Endodermal cell (in vitro differentiated cells): ENCODE data around the gene LPP. TPM values are rescaled to one million over a fixed set of nuclear protein-coding genes. Genes with fewer than 3 reads are reported as not detected.

Experiments
- DNase-seq: peaks from one replicate; pipeline ENCODE4 v3.0.0-alpha.2; 2017
- H3K27ac ChIP-seq: 2 replicates; pipeline ENCODE4 v1.5.1; 2013; ENCODE audit warnings: mild to moderate bottlenecking, low read depth, low read length, moderate library complexity
- H3K27me3 ChIP-seq: 2 replicates; pipeline ENCODE4 v1.6.1; 2013; ENCODE audit warnings: mild to moderate bottlenecking, low read length, moderate library complexity; ENCODE audit not compliant: insufficient read depth, control insufficient read depth, poor library complexity, severe bottlenecking
- H3K36me3 ChIP-seq: 2 replicates; pipeline ENCODE4 v1.7.0; 2013; ENCODE audit warnings: mild to moderate bottlenecking, low read length, moderate library complexity; ENCODE audit not compliant: control insufficient read depth, insufficient read depth
- H3K4me1 ChIP-seq: one replicate; pipeline ENCODE4 v1.7.0; 2013; ENCODE audit warnings: low read length; ENCODE audit not compliant: control insufficient read depth, insufficient read depth
- H3K4me3 ChIP-seq: 2 replicates; pipeline ENCODE4 v1.5.1; 2013; ENCODE audit warnings: mild to moderate bottlenecking, low read length, moderate library complexity
- H3K9ac ChIP-seq: 2 replicates; pipeline ENCODE4 v1.6.1; 2013; ENCODE audit warnings: mild to moderate bottlenecking, low read length, moderate library complexity; ENCODE audit not compliant: poor library complexity, severe bottlenecking; ENCODE audit errors: extremely low read depth
- H3K9me3 ChIP-seq: 2 replicates; pipeline ENCODE4 v1.6.1; 2013; ENCODE audit warnings: mild to moderate bottlenecking, low read length, moderate library complexity; ENCODE audit not compliant: control insufficient read depth
- H3K27ac Mint-ChIP-seq: 2 replicates; pipeline ENCODE4 v1.8.0; 2020; ENCODE audit warnings: mixed read lengths
- H3K27me3 Mint-ChIP-seq: 2 replicates; pipeline ENCODE4 v1.8.0; 2021; ENCODE audit warnings: mild to moderate bottlenecking, mixed read lengths; ENCODE audit not compliant: insufficient read depth
- H3K36me3 Mint-ChIP-seq: 2 replicates; pipeline ENCODE4 v1.8.0; 2020; ENCODE audit warnings: low read depth, mixed read lengths
- H3K4me1 Mint-ChIP-seq: 2 replicates; pipeline ENCODE4 v1.8.0; 2020; ENCODE audit warnings: mixed read lengths
- H3K4me3 Mint-ChIP-seq: 2 replicates; pipeline ENCODE4 v1.8.0; 2020; ENCODE audit warnings: mild to moderate bottlenecking, moderate library complexity, mixed read lengths
- H3K9me3 Mint-ChIP-seq: 2 replicates; pipeline ENCODE4 v1.8.0; 2020; ENCODE audit warnings: mild to moderate bottlenecking, mixed read lengths
- CTCF ChIP-seq: fragments of 200-600 bp; sonication (generic); conservative IDR thresholded peaks from 2 replicates; pipeline ENCODE4 v1.5.0; 2021; ENCODE audit warnings: antibody characterized with exemption, mild to moderate bottlenecking
- WGBS, 2 experiments: methylation state at CpG; one replicate each; pipeline versions ENCODE4 v1.1.5 to v1.1.7; 2013; ENCODE audit warnings: missing lambda C conversion rate in 2 of 2, mixed read lengths in 1 of 2; ENCODE audit not compliant: insufficient coverage in 1 of 2, insufficient read length in 1 of 2; 5-methylcytosine and 5-hydroxymethylcytosine counted together
- total RNA-seq, 2 donors: library from RNA; stranded (reverse); fragmentation: NEBNext Ultra II Directional in 1 of 2; extraction: Animal tissue kit (Norgen Biotek cat#: 25700) in 1 of 2; gene quantifications; 2 replicates in 1 of 2; 3 replicates in 1 of 2; pipeline ENCODE4 v1.2.1, GENCODE V29; 2021

The LPP gene
- total RNA-seq, 2 donors from 2014 or later: 78.0 to 105 TPM

- no peaks in the 10 kb centered on the region for H3K4me1 ChIP-seq
- no peak overlapping the region for H3K4me3 ChIP-seq
- no peak overlapping the region for H3K9ac ChIP-seq
- no peaks in the 10 kb centered on the region for H3K9me3 Mint-ChIP-seq
- H3K36me3 Mint-ChIP-seq: no peaks in the 10 kb centered on the region
- H3K27ac Mint-ChIP-seq: no peak overlapping the region
- H3K36me3 ChIP-seq: peaks cover 4% of the 10 kb centered on the region
- TF ChIP-seq CTCF: no peak
- no peak for DNase-seq
- H3K27me3 ChIP-seq: no peaks in the 10 kb centered on the region
- H3K4me3 Mint-ChIP-seq: no peak overlapping the region
- no peaks in the 10 kb centered on the region for H3K9me3 ChIP-seq
- peaks cover 15% of the 10 kb centered on the region for H3K4me1 Mint-ChIP-seq
- 96% methylated on average over 5 of the region's 5 CpGs for WGBS, 2 experiments
- H3K27ac ChIP-seq: no peak overlapping the region
- no peaks in the 10 kb centered on the region for H3K27me3 Mint-ChIP-seq
These were observed 644.7 kb downstream of the LPP start for GRCh38 chr3:188798556-188799145.

- H3K27me3 Mint-ChIP-seq: no peaks in the 10 kb centered on the region
- no peaks in the 10 kb centered on the region for H3K36me3 ChIP-seq
- H3K9me3 Mint-ChIP-seq: no peaks in the 10 kb centered on the region
- TF ChIP-seq CTCF: no peak
- no peak overlapping the region for H3K27ac ChIP-seq
- 89 to 93% methylated on average over 1 to 2 of the region's 4 CpGs for WGBS, 2 experiments
- no peak overlapping the region for H3K9ac ChIP-seq
- H3K27me3 ChIP-seq: no peaks in the 10 kb centered on the region
- no peak overlapping the region for H3K4me3 Mint-ChIP-seq
- peaks cover 11% of the 10 kb centered on the region for H3K4me1 Mint-ChIP-seq
- H3K4me3 ChIP-seq: no peak overlapping the region
- no peak overlapping the region for H3K27ac Mint-ChIP-seq
- H3K4me1 ChIP-seq: no peaks in the 10 kb centered on the region
- H3K36me3 Mint-ChIP-seq: no peaks in the 10 kb centered on the region
- H3K9me3 ChIP-seq: peaks cover 1% of the 10 kb centered on the region
- no peak for DNase-seq
These were observed 647.4 kb downstream of the LPP start for GRCh38 chr3:188801393-188801792.

GRCh38 chr3:188802645-188803044 lies 648.7 kb downstream of the LPP start:
- peaks cover 8% of the 10 kb centered on the region for H3K9me3 Mint-ChIP-seq
- no peak overlapping the region for H3K27ac Mint-ChIP-seq
- Histone ChIP-seq H3K36me3 (no peaks in the 10 kb centered on the region), H3K27ac (no peak overlapping the region), H3K9me3 (peaks cover 14% of the 10 kb centered on the region), H3K9ac (no peak overlapping the region), H3K4me1 (no peaks in the 10 kb centered on the region), H3K27me3 (no peaks in the 10 kb centered on the region), H3K4me3 (no peak overlapping the region)
- peaks cover 3% of the 10 kb centered on the region for H3K36me3 Mint-ChIP-seq
- WGBS, 2 experiments: 80 to 83% methylated on average over 1 to 3 of the region's 3 CpGs
- no peaks in the 10 kb centered on the region for H3K4me1 Mint-ChIP-seq
- no peak overlapping the region for H3K4me3 Mint-ChIP-seq
- TF ChIP-seq CTCF: no peak
- no peaks in the 10 kb centered on the region for H3K27me3 Mint-ChIP-seq
- DNase-seq: no peak
